Dermis blood vessel endothelial cell (primary cell): ENCODE measurements around the gene TTK. TPM values are rescaled to one million over a fixed set of nuclear protein-coding genes. Genes with fewer than 3 reads are reported as not detected.
"Not testable (repeated sequence)": the region's sequence is repeated elsewhere in the genome, so short reads cannot be mapped to it uniquely, and the experiment has no call there.

Source experiments
- DNase-seq: peaks from one replicate; pipeline ENCODE4 v3.0.0; 2010
- total RNA-seq: library from RNA; depleted of rRNA; stranded (reverse); fragments of >200 nt; gene quantifications from 2 replicates; pipeline ENCODE4 v1.2.3, GENCODE V29; 2014

Gene TTK
- total RNA-seq, 1 donor from 2014 or later = 8.5 TPM

- peak; percentile 78 for DNase-seq
Observed at GRCh38 chr6:80022803-80023202, 18.4 kb downstream of the TTK start.

GRCh38 chr6:80028589-80028988, 24.1 kb downstream of the TTK start:
- no peak for DNase-seq

GRCh38 chr6:80029470-80029869, 25.0 kb downstream of the TTK start:
- DNase-seq = no peak

- DNase-seq = not testable (repeated sequence)
Observed at GRCh38 chr6:80048220-80048619, 43.8 kb downstream of the TTK start.

- no peak for DNase-seq
Observed at GRCh38 chr6:80060774-80061173, 56.3 kb downstream of the TTK start.

- not testable (repeated sequence) for DNase-seq
Observed at GRCh38 chr6:80068146-80068545, 63.7 kb downstream of the TTK start.

DNA sequence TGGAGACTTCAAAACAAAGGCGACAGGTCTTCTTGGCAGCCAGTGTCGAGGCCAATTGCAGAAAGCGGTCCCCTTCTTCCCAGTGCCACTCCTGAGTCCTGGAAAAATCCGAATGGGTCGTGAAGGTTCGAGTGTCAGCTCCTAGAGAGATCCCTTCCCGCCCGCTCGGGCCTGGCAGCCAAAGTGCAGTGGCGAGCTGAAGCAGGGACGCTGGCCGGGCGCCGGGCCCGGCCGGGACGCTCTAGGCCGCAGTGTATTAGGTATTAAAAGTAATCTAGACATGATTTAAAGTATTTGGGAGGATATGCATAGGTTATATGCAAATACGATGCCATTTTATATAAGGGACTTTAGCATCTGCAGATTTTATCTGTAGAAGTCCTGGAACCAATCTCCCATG, 66.0 kb downstream of the TTK start:
- not testable (repeated sequence) for DNase-seq

DNA sequence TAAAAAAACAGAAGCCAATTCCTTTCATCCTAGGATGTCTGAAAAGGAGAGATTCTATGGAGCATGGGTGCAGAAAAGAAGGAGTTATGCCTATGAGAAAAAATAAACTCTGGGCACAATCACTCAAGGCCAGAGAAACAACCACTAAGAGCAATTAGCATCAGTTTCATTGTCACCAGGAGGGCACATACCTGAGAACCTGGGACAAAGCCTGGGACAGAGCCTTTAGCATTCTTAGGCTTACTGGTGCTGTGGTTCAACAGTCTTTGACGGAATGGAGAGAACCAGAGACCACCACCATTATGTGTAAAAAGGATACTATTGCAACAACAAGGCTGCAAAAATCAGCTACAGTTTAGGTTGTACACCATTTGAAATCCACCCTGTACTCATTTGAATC, 72.6 kb downstream of the TTK start:
- no peak for DNase-seq

DNA sequence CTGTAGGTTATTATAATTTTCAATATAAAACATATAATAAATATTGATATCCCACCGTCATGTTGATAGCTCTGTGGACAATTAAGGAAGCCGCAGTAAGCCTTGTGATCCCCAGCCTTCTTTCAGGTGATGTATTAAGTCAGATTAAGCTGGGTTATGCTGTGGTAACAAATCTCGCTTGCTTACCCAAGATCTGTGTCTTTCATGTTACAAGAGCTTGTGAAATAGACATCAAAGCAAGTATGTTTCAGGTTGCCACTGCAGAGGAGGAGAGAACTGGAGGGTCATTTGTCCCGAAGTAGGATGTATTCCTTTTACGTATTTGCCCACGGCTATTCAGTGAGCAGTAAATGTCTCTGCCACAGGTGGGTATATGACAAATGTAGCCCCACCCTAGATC, 84.2 kb downstream of the TTK start:
- no peak for DNase-seq

DNA sequence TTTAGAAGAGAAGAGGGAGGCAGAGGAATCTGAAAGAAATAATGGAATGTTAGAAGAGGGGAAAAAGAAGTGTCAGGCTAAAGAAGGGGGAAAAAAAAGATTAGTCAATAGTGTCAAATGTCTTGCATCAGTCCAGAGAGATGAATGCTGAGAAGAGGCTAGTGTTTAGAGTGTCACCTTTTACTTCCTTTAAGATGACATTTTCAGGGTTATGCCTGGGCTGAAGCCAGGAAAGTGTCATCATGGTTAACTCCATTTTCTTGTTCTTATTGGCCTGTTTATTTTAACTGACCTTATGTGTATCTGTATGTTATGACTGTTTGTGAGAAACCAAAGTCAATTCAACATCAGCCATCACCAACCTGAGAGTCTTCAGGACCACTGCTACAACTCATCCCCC, 87.1 kb downstream of the TTK start:
- DNase-seq = no peak

Other genes with a start within 250 kb of the TTK start
- 0.37 and 0.51 TPM in 2 replicates for gene ELOVL4, start 57.1 kb upstream of the TTK start, total RNA-seq
- 10.9 and 15.0 TPM in 2 replicates for gene BCKDHB, start 102.0 kb downstream of the TTK start, total RNA-seq